ENCODE results near the gene GCH1. TPM values are rescaled to one million over a fixed set of nuclear protein-coding genes. Genes with fewer than 3 reads are reported as not detected.
A peak's percentile ranks its signal among the peaks of the same experiment; 100 is the strongest.

The GCH1 gene
- total RNA-seq, 1 donor from 2014 or later: 3.6 TPM

DNA sequence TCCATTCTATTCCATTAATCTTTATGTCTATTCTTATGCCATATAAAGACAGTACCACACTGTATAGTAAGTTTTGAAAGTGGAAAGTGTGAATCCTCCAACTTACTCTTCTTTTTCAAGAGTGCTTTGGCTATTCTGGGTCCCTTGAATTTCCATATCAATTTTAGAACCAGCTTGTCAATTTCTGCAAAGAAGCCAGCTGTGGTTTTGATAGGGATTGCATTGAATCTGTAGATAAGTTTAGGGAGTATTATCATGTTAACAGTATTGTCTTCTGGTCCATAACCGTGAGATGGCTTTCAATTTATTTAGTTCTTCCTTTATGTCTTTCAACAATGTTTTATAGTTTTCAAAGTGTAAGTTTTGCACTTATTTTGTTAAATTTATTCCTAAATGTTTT, 34.2 kb upstream of the GCH1 start:
- Histone ChIP-seq H3K9me3 (ENCODE audit: insufficient read depth, low read depth, low read length) (no peaks in the 10 kb centered on the region), H3K36me3 (ENCODE audit: insufficient read depth, low read length) (no peaks in the 10 kb centered on the region), H3K4me3 (ENCODE audit: insufficient read depth, low read depth, low read length) (no peak overlapping the region), H3K79me2 (ENCODE audit: insufficient read depth, low read length) (no peaks in the 10 kb centered on the region), H3K27me3 (ENCODE audit: insufficient read depth, low read length) (no peaks in the 10 kb centered on the region), H3K9ac (ENCODE audit: low read length) (no peak overlapping the region), H3K4me2 (ENCODE audit: low read length) (no peak overlapping the region), H2AFZ (ENCODE audit: low read depth, low read length) (no peak overlapping the region), H3K4me1 (ENCODE audit: insufficient read depth, low read length) (no peaks in the 10 kb centered on the region), H4K20me1 (ENCODE audit: insufficient read depth, low read length) (no peaks in the 10 kb centered on the region), H3K27ac (ENCODE audit: low read depth, low read length) (no peak overlapping the region)
- no peaks in the 10 kb centered on the region for H3K9me3 Mint-ChIP-seq (ENCODE audit: unreplicated experiment)
- TF ChIP-seq, protein P1, sequence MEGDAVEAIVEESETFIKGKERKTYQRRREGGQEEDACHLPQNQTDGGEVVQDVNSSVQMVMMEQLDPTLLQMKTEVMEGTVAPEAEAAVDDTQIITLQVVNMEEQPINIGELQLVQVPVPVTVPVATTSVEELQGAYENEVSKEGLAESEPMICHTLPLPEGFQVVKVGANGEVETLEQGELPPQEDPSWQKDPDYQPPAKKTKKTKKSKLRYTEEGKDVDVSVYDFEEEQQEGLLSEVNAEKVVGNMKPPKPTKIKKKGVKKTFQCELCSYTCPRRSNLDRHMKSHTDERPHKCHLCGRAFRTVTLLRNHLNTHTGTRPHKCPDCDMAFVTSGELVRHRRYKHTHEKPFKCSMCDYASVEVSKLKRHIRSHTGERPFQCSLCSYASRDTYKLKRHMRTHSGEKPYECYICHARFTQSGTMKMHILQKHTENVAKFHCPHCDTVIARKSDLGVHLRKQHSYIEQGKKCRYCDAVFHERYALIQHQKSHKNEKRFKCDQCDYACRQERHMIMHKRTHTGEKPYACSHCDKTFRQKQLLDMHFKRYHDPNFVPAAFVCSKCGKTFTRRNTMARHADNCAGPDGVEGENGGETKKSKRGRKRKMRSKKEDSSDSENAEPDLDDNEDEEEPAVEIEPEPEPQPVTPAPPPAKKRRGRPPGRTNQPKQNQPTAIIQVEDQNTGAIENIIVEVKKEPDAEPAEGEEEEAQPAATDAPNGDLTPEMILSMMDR (IDR thresholded peaks at IDR 0.05; ENCODE audit: insufficient read depth, low read depth, low read length): no peak
- H3K27ac Mint-ChIP-seq (ENCODE audit: unreplicated experiment): no peak overlapping the region
- H3K27me3 Mint-ChIP-seq (ENCODE audit: low read depth, unreplicated experiment): no peaks in the 10 kb centered on the region
- H3K36me3 Mint-ChIP-seq (ENCODE audit: low read depth, unreplicated experiment): no peaks in the 10 kb centered on the region
- DNase-seq (ENCODE audit: low read depth) (no peak), FAIRE-seq (no peak)
- H3K4me1 Mint-ChIP-seq (ENCODE audit: low read depth, unreplicated experiment): no peaks in the 10 kb centered on the region
- no peak overlapping the region for H3K4me3 Mint-ChIP-seq (ENCODE audit: unreplicated experiment)

DNA sequence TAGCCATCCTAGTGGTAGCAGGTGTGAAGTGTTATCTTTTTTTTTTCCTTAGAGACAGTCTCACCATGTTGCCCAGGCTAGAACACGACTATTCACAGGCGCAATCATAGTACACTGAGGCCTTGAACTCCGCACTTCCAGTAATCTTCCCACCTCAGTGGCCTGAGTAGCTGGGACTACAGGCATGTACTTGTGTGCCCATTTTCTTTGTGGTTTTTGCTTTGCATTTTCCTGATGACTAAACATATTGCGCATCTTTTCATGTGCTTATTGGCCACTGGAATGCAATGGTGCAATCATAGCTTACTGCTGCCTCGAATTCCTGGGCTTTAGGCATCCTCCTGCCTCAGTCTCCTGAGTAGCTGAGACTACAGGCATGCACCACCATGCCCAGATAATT, 33.3 kb upstream of the GCH1 start:
- no peak overlapping the region for H3K4me3 Mint-ChIP-seq (ENCODE audit: unreplicated experiment)
- H3K36me3 Mint-ChIP-seq (ENCODE audit: low read depth, unreplicated experiment): no peaks in the 10 kb centered on the region
- Histone ChIP-seq H3K79me2 (ENCODE audit: insufficient read depth, low read length) (no peaks in the 10 kb centered on the region), H3K4me1 (ENCODE audit: insufficient read depth, low read length) (no peaks in the 10 kb centered on the region), H3K4me2 (ENCODE audit: low read length) (no peak overlapping the region), H3K9me3 (ENCODE audit: insufficient read depth, low read depth, low read length) (no peaks in the 10 kb centered on the region), H3K36me3 (ENCODE audit: insufficient read depth, low read length) (no peaks in the 10 kb centered on the region), H3K4me3 (ENCODE audit: insufficient read depth, low read depth, low read length) (no peak overlapping the region), H2AFZ (ENCODE audit: low read depth, low read length) (no peak overlapping the region), H3K27me3 (ENCODE audit: insufficient read depth, low read length) (no peaks in the 10 kb centered on the region), H3K27ac (ENCODE audit: low read depth, low read length) (no peak overlapping the region), H4K20me1 (ENCODE audit: insufficient read depth, low read length) (no peaks in the 10 kb centered on the region), H3K9ac (ENCODE audit: low read length) (no peak overlapping the region)
- H3K9me3 Mint-ChIP-seq (ENCODE audit: unreplicated experiment): no peaks in the 10 kb centered on the region
- FAIRE-seq (no peak), DNase-seq (ENCODE audit: low read depth) (peak; percentile 30)
- no peak overlapping the region for H3K27ac Mint-ChIP-seq (ENCODE audit: unreplicated experiment)
- no peaks in the 10 kb centered on the region for H3K4me1 Mint-ChIP-seq (ENCODE audit: low read depth, unreplicated experiment)
- no peaks in the 10 kb centered on the region for H3K27me3 Mint-ChIP-seq (ENCODE audit: low read depth, unreplicated experiment)
- TF ChIP-seq, protein P1 (IDR thresholded peaks at IDR 0.05; ENCODE audit: insufficient read depth, low read depth, low read length): no peak
- TF ChIP-seq EZH2 (IDR thresholded peaks at IDR 0.05; ENCODE audit: insufficient read depth, low read length): no peak

DNA sequence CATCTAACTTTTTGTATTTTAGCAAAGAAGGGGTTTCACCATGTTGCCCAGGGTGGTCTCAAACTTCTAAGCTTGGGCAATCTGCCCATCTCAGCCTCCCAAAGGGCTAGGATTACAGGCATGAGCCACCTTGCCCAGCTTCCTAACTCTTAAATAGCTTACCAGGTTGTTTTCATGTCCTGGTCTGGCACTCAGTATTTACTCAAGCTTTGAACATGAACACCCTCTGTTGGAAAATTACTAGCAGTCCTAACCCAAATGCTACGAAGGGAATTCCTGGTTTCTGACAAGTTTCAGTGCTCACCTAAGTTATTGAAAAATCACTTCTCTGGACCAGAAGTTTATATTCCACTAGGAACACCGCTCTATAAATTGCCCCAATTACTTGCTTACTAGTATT, 32.5 kb upstream of the GCH1 start:
- Histone ChIP-seq H3K4me3 (ENCODE audit: insufficient read depth, low read depth, low read length) (no peak overlapping the region), H2AFZ (ENCODE audit: low read depth, low read length) (no peak overlapping the region), H3K9me3 (ENCODE audit: insufficient read depth, low read depth, low read length) (no peaks in the 10 kb centered on the region), H3K27ac (ENCODE audit: low read depth, low read length) (no peak overlapping the region), H3K4me1 (ENCODE audit: insufficient read depth, low read length) (no peaks in the 10 kb centered on the region), H3K27me3 (ENCODE audit: insufficient read depth, low read length) (no peaks in the 10 kb centered on the region), H3K4me2 (ENCODE audit: low read length) (no peak overlapping the region), H3K79me2 (ENCODE audit: insufficient read depth, low read length) (no peaks in the 10 kb centered on the region), H4K20me1 (ENCODE audit: insufficient read depth, low read length) (no peaks in the 10 kb centered on the region), H3K9ac (ENCODE audit: low read length) (no peak overlapping the region), H3K36me3 (ENCODE audit: insufficient read depth, low read length) (no peaks in the 10 kb centered on the region)
- H3K4me3 Mint-ChIP-seq (ENCODE audit: unreplicated experiment): no peak overlapping the region
- H3K36me3 Mint-ChIP-seq (ENCODE audit: low read depth, unreplicated experiment): peaks cover 1% of the 10 kb centered on the region
- no peaks in the 10 kb centered on the region for H3K27me3 Mint-ChIP-seq (ENCODE audit: low read depth, unreplicated experiment)
- no peak for FAIRE-seq
- H3K4me1 Mint-ChIP-seq (ENCODE audit: low read depth, unreplicated experiment): no peaks in the 10 kb centered on the region
- H3K27ac Mint-ChIP-seq (ENCODE audit: unreplicated experiment): no peak overlapping the region
- DNase-seq (ENCODE audit: low read depth): no peak
- H3K9me3 Mint-ChIP-seq (ENCODE audit: unreplicated experiment): no peaks in the 10 kb centered on the region
- TF ChIP-seq, protein P1 (IDR thresholded peaks at IDR 0.05; ENCODE audit: insufficient read depth, low read depth, low read length): no peak
- TF ChIP-seq EZH2 (IDR thresholded peaks at IDR 0.05; ENCODE audit: insufficient read depth, low read length): no peak
